Epithelial cell of prostate (primary cell): ENCODE results near the gene POLR2H.
A peak's percentile ranks its signal among the peaks of the same experiment; 100 is the strongest.

Experiments
- DNase-seq: peaks from one replicate; pipeline ENCODE4 v3.0.0-alpha.2; 2011; ENCODE audit warnings: low read depth, low spot score
- H3K27ac ChIP-seq: fragments of 450-650 bp; 2 replicates; pipeline ENCODE4 v1.5.1; 2017; ENCODE audit warnings: mild to moderate bottlenecking

Gene POLR2H

GRCh38 chr3:184361532-184361931 is at the start of gene POLR2H, which contains the start of gene CLCN2:
Gene POLR2H, plus strand, starts transcription at chr3:184361710. Its CDS starts 1,783 bp downstream, at chr3:184363493.
Gene CLCN2, minus strand, starts transcription at chr3:184361605. Its CDS starts 126 bp downstream, at chr3:184361479.
- DNase-seq = no peak
- peak within 1 kb of the TSS; percentile 97 for H3K27ac ChIP-seq

GRCh38 chr3:184314363-184314699 is 47.2 kb upstream of the POLR2H start, which contains the start of gene EIF4G1:
Gene EIF4G1, plus strand, starts transcription at chr3:184314606. Its CDS starts 1,191 bp downstream, at chr3:184315797.
- peak; percentile 72 for DNase-seq
- H3K27ac ChIP-seq = peak within 1 kb of the TSS; percentile 95

- H3K27ac ChIP-seq = peak overlapping the region; percentile 95
- DNase-seq = no peak
Observed at GRCh38 chr3:184314700-184315542, 46.6 kb upstream of the POLR2H start.

- H3K27ac ChIP-seq = peak overlapping the region; percentile 95
- no peak for DNase-seq
Observed at GRCh38 chr3:184315543-184315867, 46.0 kb upstream of the POLR2H start.

GRCh38 chr3:184315871-184316661 is 45.4 kb upstream of the POLR2H start:
- no peak for DNase-seq
- peak overlapping the region; percentile 95 for H3K27ac ChIP-seq

GRCh38 chr3:184316792-184317191 is 44.7 kb upstream of the POLR2H start:
- no peak for DNase-seq
- peak overlapping the region; percentile 95 for H3K27ac ChIP-seq

- DNase-seq = no peak
- H3K27ac ChIP-seq = peak overlapping the region; percentile 95
Observed at GRCh38 chr3:184317201-184317600, 44.3 kb upstream of the POLR2H start.

- no peak for DNase-seq
- peak overlapping the region; percentile 95 for H3K27ac ChIP-seq
Observed at GRCh38 chr3:184320104-184320445, 41.4 kb upstream of the POLR2H start.

GRCh38 chr3:184321666-184322065 is 39.8 kb upstream of the POLR2H start:
- no peak for DNase-seq

GRCh38 chr3:184322731-184323487 is 38.6 kb upstream of the POLR2H start:
- H3K27ac ChIP-seq = peak overlapping the region; percentile 6
- DNase-seq = no peak

More at GRCh38 chr3:184321666-184322065, 39.8 kb upstream of the POLR2H start:
- H3K27ac ChIP-seq = peak overlapping the region; percentile 6

GRCh38 chr3:184323696-184324095 is 37.8 kb upstream of the POLR2H start:
- no peak overlapping the region for H3K27ac ChIP-seq
- DNase-seq = no peak

GRCh38 chr3:184325269-184325668 is 36.2 kb upstream of the POLR2H start:
- H3K27ac ChIP-seq = peak overlapping the region; percentile 21
- no peak for DNase-seq

- H3K27ac ChIP-seq = peak overlapping the region; percentile 21
- DNase-seq = no peak
Observed at GRCh38 chr3:184325715-184326369, 35.7 kb upstream of the POLR2H start.

GRCh38 chr3:184327171-184327570 is 34.3 kb upstream of the POLR2H start:
- no peak for DNase-seq

GRCh38 chr3:184328516-184328915 is 33.0 kb upstream of the POLR2H start:
- H3K27ac ChIP-seq = peak overlapping the region; percentile 97
- DNase-seq = no peak

More at GRCh38 chr3:184327171-184327570, 34.3 kb upstream of the POLR2H start:
- H3K27ac ChIP-seq = no peak overlapping the region

GRCh38 chr3:184332370-184333090 is 29.0 kb upstream of the POLR2H start:
- peak overlapping the region; percentile 97 for H3K27ac ChIP-seq
- peak; percentile 80 for DNase-seq

- no peak for DNase-seq
- H3K27ac ChIP-seq = peak overlapping the region; percentile 97
Observed at GRCh38 chr3:184333190-184333589, 28.3 kb upstream of the POLR2H start.

GRCh38 chr3:184333700-184334099 is 27.8 kb upstream of the POLR2H start:
- no peak for DNase-seq
- H3K27ac ChIP-seq = peak overlapping the region; percentile 97

GRCh38 chr3:184334470-184335158 is 26.9 kb upstream of the POLR2H start:
- peak overlapping the region; percentile 97 for H3K27ac ChIP-seq
- peak; percentile 72 for DNase-seq
